Measurements from ENCODE around the gene XYLB.
"Not testable (repeated sequence)": the region's sequence is repeated elsewhere in the genome, so short reads cannot be mapped to it uniquely, and the experiment has no call there.

- TF ChIP-seq POLR2A (IDR thresholded peaks at IDR 0.05; ENCODE audit: low read depth, low read length); TAF1 (IDR thresholded peaks at IDR 0.05; ENCODE audit: borderline replicate concordance, low read depth, low read length); POLR2AphosphoS5 (IDR thresholded peaks at IDR 0.05; ENCODE audit: low read depth, low read length): not testable (repeated sequence)
Observed at GRCh38 chr3:38420758-38421157, 74.2 kb downstream of the XYLB start.

Data from GM12892 (cell line).